GM12891 (cell line): ENCODE measurements around the gene C9orf72.

ENCODE experiments used
- DNase-seq: peaks from one replicate; pipeline ENCODE4 v3.0.0; 2011; ENCODE audit warnings: low spot score; ENCODE audit not compliant: insufficient read length
- FAIRE-seq: peaks from 2 replicates; lab custom pipeline; 2011; peaks lifted over from hg19 to GRCh38; lab: Jason Lieb, UNC
- PAX5 ChIP-seq: IDR thresholded peaks from 2 replicates; pipeline ENCODE4 v1.6.1; 2011; ENCODE audit warnings: low read length, moderate library complexity, mild to moderate bottlenecking; ENCODE audit not compliant: insufficient read depth, severe bottlenecking
- POLR2A ChIP-seq: IDR thresholded peaks from 2 replicates; pipeline ENCODE4 v1.6.1; 2011; ENCODE audit warnings: low read depth, low read length, control low read depth
- POLR2AphosphoS5 ChIP-seq: IDR thresholded peaks from 2 replicates; pipeline ENCODE4 v1.6.1; 2011; ENCODE audit warnings: low read depth, low read length, control low read depth
- POU2F2 ChIP-seq: IDR thresholded peaks from 2 replicates; pipeline ENCODE4 v1.6.1; 2011; ENCODE audit warnings: low read depth, mild to moderate bottlenecking, control low read depth, low read length, moderate library complexity
- SPI1 ChIP-seq: IDR thresholded peaks from 2 replicates; pipeline ENCODE4 v1.6.1; 2011; ENCODE audit warnings: low read depth, low read length, control low read depth
- TAF1 ChIP-seq: IDR thresholded peaks from 2 replicates; pipeline ENCODE4 v1.6.1; 2011; ENCODE audit warnings: low read depth, low read length, control low read depth

The C9orf72 gene

DNA sequence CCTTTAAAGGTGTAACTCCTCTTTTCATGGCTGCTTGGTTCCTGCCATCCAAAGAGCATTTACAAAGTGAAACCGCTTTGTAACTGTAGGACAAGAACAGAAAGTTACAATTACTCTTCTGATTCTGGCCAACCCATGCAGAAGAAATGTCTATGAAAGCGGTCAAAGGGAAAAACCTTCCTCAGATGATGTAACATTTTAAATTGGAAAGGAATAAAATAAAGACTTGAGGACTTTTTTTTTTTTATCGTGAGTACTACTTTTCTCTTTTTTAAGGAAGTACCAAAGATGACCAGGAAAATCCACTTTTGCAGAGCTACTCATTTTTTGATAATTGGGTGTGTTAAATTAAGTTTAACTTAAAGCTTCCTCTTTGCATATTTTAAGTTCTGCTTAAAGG, 13.0 kb upstream of the C9orf72 start:
- no peak for FAIRE-seq
- TF ChIP-seq POU2F2 (no peak), TAF1 (no peak), POLR2A (no peak), SPI1 (no peak), PAX5 (no peak), POLR2AphosphoS5 (no peak)
- DNase-seq, result no peak

DNA sequence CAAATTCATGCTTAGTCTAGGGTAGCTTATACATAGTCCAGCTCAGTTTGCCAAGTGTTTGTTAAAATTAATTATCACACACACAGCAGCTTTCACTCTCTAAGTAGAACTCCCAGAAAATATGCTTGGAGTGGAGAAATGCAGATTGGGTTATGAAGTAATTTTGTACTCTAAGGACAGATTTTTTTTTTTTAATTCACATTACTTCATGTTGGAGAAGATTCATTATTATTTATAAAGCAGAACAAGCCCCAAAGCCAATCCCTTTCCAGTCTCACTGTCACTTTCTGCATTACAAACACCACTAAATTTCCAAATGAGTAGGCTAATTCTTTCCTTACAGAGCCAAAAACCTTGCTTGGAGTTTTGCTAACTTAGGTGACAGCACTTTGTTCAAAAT, 11.7 kb upstream of the C9orf72 start:
- TF ChIP-seq TAF1, result no peak
- no peak for TF ChIP-seq PAX5
- no peak for TF ChIP-seq POU2F2
- no peak for TF ChIP-seq POLR2A
- no peak for TF ChIP-seq POLR2AphosphoS5
- no peak for TF ChIP-seq SPI1
- DNase-seq (no peak), FAIRE-seq (no peak)

DNA sequence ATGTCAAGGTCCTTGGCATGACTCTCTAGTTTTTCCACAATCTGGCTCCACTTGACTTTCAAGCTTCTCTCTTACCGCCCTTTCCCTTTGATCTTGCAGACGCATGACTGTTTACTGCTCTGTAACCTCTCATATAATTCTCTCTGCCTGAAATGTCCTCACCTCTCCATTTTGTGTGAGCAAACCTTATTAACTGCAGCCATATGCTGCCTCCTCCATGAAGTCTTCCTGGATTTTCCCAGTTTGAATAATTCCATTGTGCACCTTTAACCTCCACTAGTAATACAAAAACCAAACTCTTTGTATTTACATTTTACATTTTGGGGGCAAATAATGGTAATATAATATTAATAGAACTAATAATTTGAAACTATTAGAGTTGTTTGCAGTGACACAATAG, 9.5 kb upstream of the C9orf72 start:
- DNase-seq (no peak), FAIRE-seq (no peak)
- TF ChIP-seq PAX5 (no peak), TAF1 (no peak), POU2F2 (no peak), POLR2AphosphoS5 (no peak), SPI1 (no peak), POLR2A (no peak)

DNA sequence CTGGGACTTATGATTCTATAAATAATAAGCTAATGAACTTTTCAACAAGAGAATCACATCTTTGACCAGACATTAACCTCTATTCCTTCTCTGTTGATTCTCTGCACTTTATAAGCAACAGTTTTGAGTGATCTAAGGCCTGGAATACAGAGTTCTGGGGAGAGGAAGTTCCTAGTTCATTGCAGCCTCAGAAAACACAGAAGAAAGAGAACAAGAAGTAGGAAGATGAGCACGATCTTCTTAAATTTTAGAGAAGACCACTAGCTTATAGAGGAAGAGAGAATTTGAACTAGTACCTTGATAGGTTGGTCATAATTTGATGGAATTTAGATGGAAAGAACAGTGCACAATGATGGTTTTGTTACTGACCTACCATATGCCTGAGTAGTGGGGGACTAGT, 8.5 kb upstream of the C9orf72 start:
- TF ChIP-seq POLR2AphosphoS5, result no peak
- no peak for TF ChIP-seq PAX5
- TF ChIP-seq SPI1, result no peak
- no peak for TF ChIP-seq TAF1
- TF ChIP-seq POU2F2, result no peak
- TF ChIP-seq POLR2A, result no peak
- DNase-seq, result no peak
- no peak for FAIRE-seq

DNA sequence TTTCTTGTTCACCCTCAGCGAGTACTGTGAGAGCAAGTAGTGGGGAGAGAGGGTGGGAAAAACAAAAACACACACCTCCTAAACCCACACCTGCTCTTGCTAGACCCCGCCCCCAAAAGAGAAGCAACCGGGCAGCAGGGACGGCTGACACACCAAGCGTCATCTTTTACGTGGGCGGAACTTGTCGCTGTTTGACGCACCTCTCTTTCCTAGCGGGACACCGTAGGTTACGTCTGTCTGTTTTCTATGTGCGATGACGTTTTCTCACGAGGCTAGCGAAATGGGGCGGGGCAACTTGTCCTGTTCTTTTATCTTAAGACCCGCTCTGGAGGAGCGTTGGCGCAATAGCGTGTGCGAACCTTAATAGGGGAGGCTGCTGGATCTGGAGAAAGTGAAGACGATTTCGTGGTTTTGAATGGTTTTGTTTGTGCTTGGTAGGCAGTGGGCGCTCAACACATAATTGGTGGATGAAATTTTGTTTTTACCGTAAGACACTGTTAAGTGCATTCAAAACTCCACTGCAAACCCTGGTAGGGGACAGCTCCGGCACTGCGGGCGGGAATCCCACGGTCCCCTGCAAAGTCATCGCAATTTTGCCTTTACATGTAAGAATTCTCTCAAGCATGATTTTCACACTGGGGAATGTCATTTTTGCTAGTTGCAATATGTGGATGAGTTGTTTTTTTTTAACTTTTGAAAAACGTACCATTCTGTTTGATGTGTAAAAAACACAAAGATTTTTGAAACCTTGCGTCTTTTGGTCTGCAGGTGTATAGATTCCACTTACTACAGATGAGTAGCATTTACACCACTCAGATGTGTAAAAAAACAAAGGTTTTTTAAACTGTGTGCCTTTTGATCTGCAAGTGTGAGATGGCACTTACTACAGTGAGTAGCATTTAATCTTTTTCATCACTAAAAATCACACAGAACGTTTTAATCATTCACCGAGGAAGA, 631 bp upstream of the C9orf72 start:
- FAIRE-seq (peak; percentile 98), DNase-seq (peak; percentile 49)
- TF ChIP-seq TAF1, result peak; percentile 58; the same call in 1 of the 2 replicates
- no peak for TF ChIP-seq POU2F2
- peak; percentile 61 for TF ChIP-seq POLR2A

DNA sequence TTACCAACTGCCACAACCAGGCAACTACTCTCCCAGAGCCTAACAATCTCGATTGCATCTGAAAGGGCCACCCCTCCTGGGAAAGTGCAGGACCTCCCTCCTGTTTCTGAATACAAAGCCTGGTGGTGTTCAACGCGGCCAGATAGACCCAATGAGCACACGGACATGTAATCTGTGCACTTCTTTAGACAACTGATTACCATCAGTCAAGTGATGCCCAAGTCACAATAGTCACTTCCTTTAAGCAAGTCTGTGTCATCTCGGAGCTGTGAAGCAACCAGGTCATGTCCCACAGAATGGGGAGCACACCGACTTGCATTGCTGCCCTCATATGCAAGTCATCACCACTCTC, 739 bp downstream of the C9orf72 start:
- DNase-seq (no peak), FAIRE-seq (peak; percentile 95)
- TF ChIP-seq TAF1, result no peak
- TF ChIP-seq PAX5, result no peak
- 0 out of 2 replicates have a peak, but pooled peaks have one; percentile 22 for TF ChIP-seq SPI1
- TF ChIP-seq POLR2A, result no peak

DNA sequence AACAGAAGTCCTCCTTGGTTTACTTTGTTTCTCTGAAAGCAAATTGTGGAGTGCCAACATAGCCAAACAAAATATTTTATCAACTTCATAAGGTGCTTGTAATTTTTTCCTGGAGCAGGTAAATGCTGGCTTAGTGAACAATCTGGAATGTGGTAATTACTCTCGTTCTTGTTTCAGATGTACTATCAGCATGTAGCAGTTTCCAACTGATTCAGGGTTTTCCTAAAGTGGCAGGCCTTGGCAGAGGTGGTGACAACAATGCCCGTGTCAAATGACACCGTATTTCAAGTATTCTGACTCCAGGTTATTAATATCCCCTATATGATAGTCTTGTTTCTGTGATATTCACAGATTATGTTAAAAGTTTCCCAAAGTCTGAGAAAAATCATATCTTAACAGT, 1.2 kb downstream of the C9orf72 start:
- no peak for FAIRE-seq
- no peak for TF ChIP-seq PAX5
- no peak for TF ChIP-seq POU2F2
- TF ChIP-seq TAF1, result no peak
- TF ChIP-seq POLR2AphosphoS5, result no peak
- TF ChIP-seq POLR2A, result no peak
- no peak for TF ChIP-seq SPI1
- no peak for DNase-seq

DNA sequence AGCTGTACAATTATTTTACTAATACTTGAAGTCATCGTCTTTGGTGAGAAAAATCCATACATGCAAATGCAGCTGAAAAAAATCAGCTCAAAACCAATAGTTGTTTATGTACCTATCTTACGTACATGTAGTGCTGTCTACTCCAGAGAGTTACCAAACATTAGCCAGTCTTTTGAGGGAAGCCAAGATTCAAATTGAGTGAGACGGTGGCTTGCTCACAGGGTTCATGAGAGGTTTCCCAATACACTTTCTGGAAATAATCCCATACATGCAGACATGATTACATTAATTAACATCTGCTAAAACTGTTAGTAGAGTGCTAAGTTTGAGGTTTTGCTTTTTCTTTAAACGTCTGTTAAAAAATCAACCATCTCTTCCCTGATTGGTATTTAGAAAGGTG, 2.3 kb downstream of the C9orf72 start:
- no peak for DNase-seq
- no peak for FAIRE-seq
- no peak for TF ChIP-seq PAX5
- no peak for TF ChIP-seq SPI1
- TF ChIP-seq POU2F2, result no peak
- TF ChIP-seq POLR2A, result no peak
- TF ChIP-seq POLR2AphosphoS5, result no peak
- no peak for TF ChIP-seq TAF1

DNA sequence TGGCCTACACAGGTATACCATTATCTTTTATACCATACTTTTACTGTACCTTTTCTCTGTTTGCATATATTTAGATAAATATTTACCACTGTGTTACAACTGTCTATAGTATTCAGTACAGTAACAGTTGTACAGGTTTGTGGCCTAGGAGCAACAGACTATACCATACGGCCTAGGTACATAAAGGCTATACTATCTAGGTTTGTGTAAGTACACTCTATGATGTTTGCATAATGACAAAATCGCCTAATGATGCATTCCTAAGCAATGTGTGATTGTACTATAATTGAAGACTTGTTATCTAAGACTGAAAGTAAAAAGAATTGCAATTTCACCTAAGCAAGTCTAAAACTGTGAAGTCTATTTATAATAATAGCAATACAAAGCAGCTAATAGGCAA, 3.9 kb downstream of the C9orf72 start:
- DNase-seq (no peak), FAIRE-seq (peak; percentile 35)
- no peak for TF ChIP-seq POLR2AphosphoS5

DNA sequence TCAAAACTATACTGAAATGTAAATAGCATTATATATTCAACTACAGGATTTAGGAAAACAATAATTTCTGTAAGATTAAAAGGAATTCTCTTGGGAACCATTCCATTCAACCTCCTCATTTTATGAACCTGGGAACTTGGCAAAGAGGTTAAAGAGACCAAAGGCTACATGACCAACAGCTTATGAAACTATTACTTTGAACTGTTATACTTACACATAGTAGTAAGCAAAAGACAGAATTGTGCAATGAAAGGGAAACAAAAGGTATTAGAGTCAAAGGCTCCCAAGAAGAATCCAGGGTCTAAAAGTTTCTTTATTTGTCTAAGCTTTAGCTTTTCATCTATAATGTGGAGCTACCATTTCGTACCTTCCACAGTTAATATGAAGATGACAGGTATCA, 7.2 kb downstream of the C9orf72 start:
- FAIRE-seq, result no peak
- DNase-seq, result no peak
- no peak for TF ChIP-seq SPI1
- no peak for TF ChIP-seq POLR2AphosphoS5
- TF ChIP-seq TAF1, result no peak
- TF ChIP-seq POU2F2, result no peak
- no peak for TF ChIP-seq PAX5
- TF ChIP-seq POLR2A, result no peak
